Measurements from ENCODE around the gene FKBP15. TPM values are rescaled to one million over a fixed set of nuclear protein-coding genes. Genes with fewer than 3 reads are reported as not detected.
A peak's percentile ranks its signal among the peaks of the same experiment; 100 is the strongest.
"Not testable (repeated sequence)": the region's sequence is repeated elsewhere in the genome, so short reads cannot be mapped to it uniquely, and the experiment has no call there.

The FKBP15 gene
- total RNA-seq, 1 donor from 2014 or later = 17.2 TPM

GRCh38 chr9:113153599-113153998, 67.5 kb downstream of the FKBP15 start:
- Histone ChIP-seq H3K27me3 (ENCODE audit: control insufficient read depth, insufficient read depth, low read length) (no peaks in the 10 kb centered on the region), H3K4me3 (ENCODE audit: low read depth, low read length) (no peak overlapping the region), H3K36me3 (ENCODE audit: control insufficient read depth, insufficient read depth, low read length) (no peaks in the 10 kb centered on the region)
- no peak for DNase-seq (ENCODE audit: low read depth)
- no peak for TF ChIP-seq CTCF (IDR thresholded peaks at IDR 0.05; ENCODE audit: insufficient read depth, low read length, poor library complexity, severe bottlenecking)

- no peaks in the 10 kb centered on the region for H3K27me3 ChIP-seq (ENCODE audit: control insufficient read depth, insufficient read depth, low read length)
- H3K36me3 ChIP-seq (ENCODE audit: control insufficient read depth, insufficient read depth, low read length) = no peaks in the 10 kb centered on the region
- DNase-seq (ENCODE audit: low read depth) = no peak
- no peak overlapping the region for H3K4me3 ChIP-seq (ENCODE audit: low read depth, low read length)
- no peak for TF ChIP-seq CTCF (IDR thresholded peaks at IDR 0.05; ENCODE audit: insufficient read depth, low read length, poor library complexity, severe bottlenecking)
Observed at GRCh38 chr9:113152699-113153098, 68.4 kb downstream of the FKBP15 start.

GRCh38 chr9:113151696-113152630, 69.1 kb downstream of the FKBP15 start:
- Histone ChIP-seq H3K4me3 (ENCODE audit: low read depth, low read length) (peak overlapping the region; percentile 71), H3K27me3 (ENCODE audit: control insufficient read depth, insufficient read depth, low read length) (no peaks in the 10 kb centered on the region), H3K36me3 (ENCODE audit: control insufficient read depth, insufficient read depth, low read length) (no peaks in the 10 kb centered on the region)
- no peak for TF ChIP-seq CTCF (IDR thresholded peaks at IDR 0.05; ENCODE audit: insufficient read depth, low read length, poor library complexity, severe bottlenecking)
- no peak for DNase-seq (ENCODE audit: low read depth)

- DNase-seq (ENCODE audit: low read depth) = peak; percentile 37
- Histone ChIP-seq H3K27me3 (ENCODE audit: control insufficient read depth, insufficient read depth, low read length) (no peaks in the 10 kb centered on the region), H3K4me3 (ENCODE audit: low read depth, low read length) (peak within 1 kb of the TSS; percentile 71), H3K36me3 (ENCODE audit: control insufficient read depth, insufficient read depth, low read length) (no peaks in the 10 kb centered on the region)
- TF ChIP-seq CTCF (IDR thresholded peaks at IDR 0.05; ENCODE audit: insufficient read depth, low read length, poor library complexity, severe bottlenecking) = peak; percentile 43
Observed at GRCh38 chr9:113150670-113151611, 70.1 kb downstream of the FKBP15 start, which contains the start of gene SLC31A2. TSS of gene SLC31A2 (plus strand) at chr9:113151007. CDS start at chr9:113151075, 68 bp downstream.

- not testable (repeated sequence) for H3K4me3 ChIP-seq (ENCODE audit: low read depth, low read length); DNase-seq (ENCODE audit: low read depth); H3K27me3 ChIP-seq (ENCODE audit: control insufficient read depth, insufficient read depth, low read length); H3K36me3 ChIP-seq (ENCODE audit: control insufficient read depth, insufficient read depth, low read length)
Observed at GRCh38 chr9:113149561-113149960, 71.5 kb downstream of the FKBP15 start.
